Measurements from ENCODE around the gene COX6A2. TPM values are rescaled to one million over a fixed set of nuclear protein-coding genes. Genes with fewer than 3 reads are reported as not detected.
"Not testable (repeated sequence)": the region's sequence is repeated elsewhere in the genome, so short reads cannot be mapped to it uniquely, and the experiment has no call there.

Gene COX6A2
- total RNA-seq, 1 donor: not detected

- no peak for TF ChIP-seq CTCF (IDR thresholded peaks at IDR 0.05; ENCODE audit: insufficient read depth, low read length)
- H3K4me3 ChIP-seq (ENCODE audit: low read depth, low read length): peak overlapping the region; percentile 55
- peak; percentile 50 for DNase-seq (ENCODE audit: low read depth)
Measured at GRCh38 chr16:31427441-31428278, 500 bp downstream of the COX6A2 start.

DNA sequence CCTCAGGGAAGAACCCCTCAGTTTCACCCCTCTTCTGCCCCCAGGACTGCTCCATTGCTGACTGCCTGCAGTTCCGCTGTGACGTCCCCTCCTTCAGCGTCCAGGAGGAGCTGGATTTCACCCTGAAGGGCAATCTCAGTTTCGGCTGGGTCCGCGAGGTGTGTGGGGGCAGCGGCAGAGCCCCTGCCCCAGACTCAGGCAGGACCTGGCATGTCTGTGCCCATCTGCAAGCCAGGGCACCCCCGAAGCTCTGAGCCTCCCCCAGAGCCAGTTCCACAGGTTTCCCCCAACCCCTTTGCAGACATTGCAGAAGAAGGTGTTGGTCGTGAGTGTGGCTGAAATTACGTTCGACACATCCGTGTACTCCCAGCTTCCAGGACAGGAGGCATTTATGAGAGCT lies 4.4 kb downstream of the COX6A2 start:
- no peak overlapping the region for H3K4me3 ChIP-seq (ENCODE audit: low read depth, low read length)
- no peak for TF ChIP-seq CTCF (IDR thresholded peaks at IDR 0.05; ENCODE audit: insufficient read depth, low read length)
- DNase-seq (ENCODE audit: low read depth): no peak

GRCh38 chr16:31423241-31423640 lies 4.9 kb downstream of the COX6A2 start:
- no peak for DNase-seq (ENCODE audit: low read depth)
- TF ChIP-seq CTCF (IDR thresholded peaks at IDR 0.05; ENCODE audit: insufficient read depth, low read length): no peak

DNA sequence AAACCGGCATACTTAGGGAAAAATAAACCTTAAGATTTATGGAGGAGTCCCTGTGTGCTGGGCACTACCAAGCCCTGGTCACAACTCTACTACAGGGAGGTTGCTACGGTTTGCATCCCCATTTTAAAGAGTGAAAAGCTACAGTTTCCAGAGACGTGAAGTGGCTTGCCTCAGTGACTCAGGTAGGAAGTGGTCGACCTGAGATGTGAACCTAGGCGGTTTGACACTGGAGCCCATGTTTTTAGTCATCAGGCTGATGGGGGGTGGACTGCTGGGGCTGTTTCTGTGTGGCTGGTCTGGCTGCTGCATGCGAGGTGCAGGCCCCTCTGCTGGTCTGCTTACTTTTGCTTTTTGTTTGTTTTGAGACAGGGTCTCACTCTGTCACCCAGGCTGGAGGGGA lies 6.6 kb downstream of the COX6A2 start:
- DNase-seq (ENCODE audit: low read depth): no peak
- H3K4me3 ChIP-seq (ENCODE audit: low read depth, low read length): no peak overlapping the region
- no peak for TF ChIP-seq CTCF (IDR thresholded peaks at IDR 0.05; ENCODE audit: insufficient read depth, low read length)

More at GRCh38 chr16:31423241-31423640, 4.9 kb downstream of the COX6A2 start:
- no peak overlapping the region for H3K4me3 ChIP-seq (ENCODE audit: low read depth, low read length)

DNA sequence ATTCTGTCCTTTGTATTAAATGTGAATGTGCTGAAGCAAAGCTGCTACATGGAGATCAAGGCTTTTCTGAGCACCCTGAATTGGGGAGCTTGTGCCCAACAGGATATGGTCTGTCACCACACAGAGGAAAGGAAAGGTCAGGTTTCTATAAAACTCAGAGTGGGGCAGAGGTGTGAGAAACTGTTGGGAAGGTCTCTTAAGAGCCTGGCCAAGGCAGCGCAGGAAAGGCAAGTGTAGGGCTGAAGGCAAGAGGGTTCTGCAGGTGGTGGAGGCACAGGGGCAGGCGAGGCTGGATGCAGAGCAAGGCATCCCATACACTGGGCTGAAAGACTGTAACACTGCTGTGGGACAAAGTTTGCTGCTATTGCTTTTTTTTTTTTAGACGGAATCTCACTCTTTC lies 8.1 kb downstream of the COX6A2 start:
- H3K4me3 ChIP-seq (ENCODE audit: low read depth, low read length): no peak overlapping the region
- DNase-seq (ENCODE audit: low read depth): no peak
- TF ChIP-seq CTCF (IDR thresholded peaks at IDR 0.05; ENCODE audit: insufficient read depth, low read length): no peak

DNA sequence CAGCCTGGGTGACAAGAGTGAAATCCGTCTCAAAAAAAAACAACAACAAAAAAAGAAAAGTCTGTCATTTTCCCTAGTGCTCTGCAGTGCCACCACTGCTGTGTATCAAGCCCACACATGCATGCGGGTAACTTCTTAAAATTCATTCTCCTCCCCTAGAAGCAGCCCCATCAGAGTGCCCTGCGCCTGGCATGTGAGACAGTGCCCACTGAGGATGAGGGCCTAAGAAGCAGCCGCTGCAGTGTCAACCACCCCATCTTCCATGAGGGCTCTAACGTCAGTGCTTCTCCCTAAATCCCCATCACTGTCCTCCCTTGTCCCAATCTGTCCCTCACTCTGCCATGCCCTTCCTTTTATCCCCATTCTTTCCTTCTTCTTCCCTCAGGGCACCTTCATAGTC lies 10.2 kb downstream of the COX6A2 start:
- H3K4me3 ChIP-seq (ENCODE audit: low read depth, low read length): no peak overlapping the region
- DNase-seq (ENCODE audit: low read depth): no peak
- no peak for TF ChIP-seq CTCF (IDR thresholded peaks at IDR 0.05; ENCODE audit: insufficient read depth, low read length)

DNA sequence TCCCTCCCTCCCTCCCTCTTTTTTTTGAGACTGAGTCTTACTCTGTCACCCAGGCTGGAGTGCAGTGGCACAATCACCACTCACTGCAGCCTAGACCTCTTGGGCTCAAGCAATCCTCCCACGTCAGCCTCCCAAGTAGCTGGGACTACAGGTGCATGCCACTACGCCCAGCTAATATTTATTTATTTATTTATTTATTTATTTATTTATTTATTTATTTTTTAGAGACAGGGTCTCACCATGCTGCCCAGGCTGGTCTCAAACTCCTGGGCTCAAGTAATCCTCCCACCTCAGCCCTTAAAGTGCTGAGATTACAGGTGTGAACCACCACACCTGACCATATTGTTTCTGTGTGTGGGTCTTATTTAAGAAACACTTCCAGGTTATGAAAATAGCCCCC lies 11.1 kb downstream of the COX6A2 start:
- not testable (repeated sequence) for H3K4me3 ChIP-seq (ENCODE audit: low read depth, low read length); DNase-seq (ENCODE audit: low read depth)
